Neural progenitor cell (in vitro differentiated cells): ENCODE measurements around the gene PCNX2. TPM values are rescaled to one million over a fixed set of nuclear protein-coding genes. Genes with fewer than 3 reads are reported as not detected.

Source experiments
- DNase-seq: peaks from one replicate; pipeline ENCODE4 v3.0.0-alpha.2; 2016; ENCODE audit warnings: low spot score
- H2AFZ ChIP-seq: fragments of 200-600 bp; sonication (generic); replicated peaks from 2 replicates; pipeline ENCODE4 v1.6.1; 2016; ENCODE audit warnings: antibody characterized with exemption
- H3F3A ChIP-seq: fragments of 200-600 bp; sonication (generic); 2 replicates; pipeline ENCODE4 v1.6.1; 2016; ENCODE audit warnings: antibody characterized with exemption, low read depth
- H3K27ac ChIP-seq: fragments of 200-600 bp; sonication (generic); 2 replicates; pipeline ENCODE4 v1.5.1; 2016; ENCODE audit warnings: mild to moderate bottlenecking
- H3K27me3 ChIP-seq: fragments of 200-600 bp; sonication (generic); 2 replicates; pipeline ENCODE4 v1.6.1; 2016; ENCODE audit warnings: mild to moderate bottlenecking, moderate library complexity
- H3K36me3 ChIP-seq: fragments of 200-600 bp; sonication (generic); 2 replicates; pipeline ENCODE4 v1.5.1; 2016
- H3K4me1 ChIP-seq: fragments of 200-600 bp; sonication (generic); 2 replicates; pipeline ENCODE4 v1.6.1; 2016; ENCODE audit warnings: mixed run types
- H3K4me2 ChIP-seq: fragments of 200-600 bp; sonication (generic); 2 replicates; pipeline ENCODE4 v1.6.1; 2016
- H3K4me3 ChIP-seq: fragments of 200-600 bp; sonication (generic); 2 replicates; pipeline ENCODE4 v1.5.1; 2016
- H3K79me2 ChIP-seq: fragments of 200-600 bp; sonication (generic); 2 replicates; pipeline ENCODE4 v1.6.1; 2016; ENCODE audit warnings: low read depth
- H3K9ac ChIP-seq: fragments of 200-600 bp; sonication (generic); 2 replicates; pipeline ENCODE4 v1.6.1; 2016
- H3K9me3 ChIP-seq: fragments of 200-600 bp; sonication (generic); 2 replicates; pipeline ENCODE4 v1.5.1; 2016; ENCODE audit warnings: low read depth
- H4K20me1 ChIP-seq: fragments of 200-600 bp; sonication (generic); 2 replicates; pipeline ENCODE4 v1.6.1; 2016; ENCODE audit warnings: low read depth
- H3K27ac Mint-ChIP-seq: 3 replicates; pipeline ENCODE4 v1.8.0; 2021; ENCODE audit warnings: mixed read lengths
- H3K27me3 Mint-ChIP-seq: 2 replicates; pipeline ENCODE4 v1.8.0; 2022; ENCODE audit warnings: low read depth, mild to moderate bottlenecking, inconsistent platforms, moderate library complexity, mixed read lengths; ENCODE audit not compliant: insufficient read depth
- H3K36me3 Mint-ChIP-seq: 3 replicates; pipeline ENCODE4 v1.8.0; 2021; ENCODE audit warnings: mixed read lengths
- H3K4me1 Mint-ChIP-seq: 3 replicates; pipeline ENCODE4 v1.8.0; 2021; ENCODE audit warnings: mixed read lengths
- H3K4me3 Mint-ChIP-seq: 3 replicates; pipeline ENCODE4 v1.8.0; 2021; ENCODE audit warnings: mild to moderate bottlenecking, moderate library complexity, mixed read lengths
- H3K9me3 Mint-ChIP-seq: 3 replicates; pipeline ENCODE4 v1.8.0; 2020; ENCODE audit warnings: mixed read lengths
- CTCF ChIP-seq: fragments of 200-600 bp; sonication (generic); IDR thresholded peaks from 2 replicates; pipeline ENCODE4 v1.5.1; 2017; ENCODE audit warnings: antibody characterized with exemption, mild to moderate bottlenecking
- EZH2 ChIP-seq: fragments of 200-600 bp; sonication (generic); IDR thresholded peaks from 2 replicates; pipeline ENCODE4 v1.6.1; 2017; ENCODE audit warnings: antibody characterized with exemption, mild to moderate bottlenecking, moderate library complexity
- EZH2phosphoT487 ChIP-seq: fragments of 200-600 bp; sonication (generic); IDR thresholded peaks from 2 replicates; pipeline ENCODE4 v1.6.1; 2017; ENCODE audit warnings: antibody characterized with exemption
- total RNA-seq: library from RNA; depleted of rRNA; stranded (reverse); fragments of >200 nt; gene quantifications from 2 replicates; pipeline ENCODE4 v1.2.3, GENCODE V29; 2015; ENCODE audit warnings: low replicate concordance

The PCNX2 gene
- total RNA-seq, 1 donor from 2014 or later = 30.8 TPM

GRCh38 chr1:233323718-233324117 lies 28.2 kb upstream of the PCNX2 start:
- H3K4me1 Mint-ChIP-seq = peaks cover 4% of the 10 kb centered on the region

GRCh38 chr1:233320023-233320422 lies 24.5 kb upstream of the PCNX2 start:
- Mint-ChIP-seq H3K4me1 (no peaks in the 10 kb centered on the region), H3K27me3 (peaks cover 2% of the 10 kb centered on the region), H3K9me3 (no peaks in the 10 kb centered on the region), H3K36me3 (no peaks in the 10 kb centered on the region), H3K4me3 (no peak overlapping the region), H3K27ac (no peak overlapping the region)
- Histone ChIP-seq H3K36me3 (no peaks in the 10 kb centered on the region), H2AFZ (no peak overlapping the region), H3K9ac (no peak overlapping the region), H3F3A (no peaks in the 10 kb centered on the region), H3K79me2 (no peaks in the 10 kb centered on the region), H4K20me1 (no peaks in the 10 kb centered on the region), H3K9me3 (no peaks in the 10 kb centered on the region), H3K4me1 (no peaks in the 10 kb centered on the region), H3K4me2 (no peak overlapping the region), H3K4me3 (no peak overlapping the region), H3K27ac (no peak overlapping the region), H3K27me3 (peaks cover 7% of the 10 kb centered on the region)
- no peak for TF ChIP-seq CTCF
- no peak for TF ChIP-seq EZH2
- no peak for TF ChIP-seq EZH2phosphoT487
- no peak for DNase-seq

More at GRCh38 chr1:233323718-233324117, 28.2 kb upstream of the PCNX2 start:
- TF ChIP-seq EZH2phosphoT487 = no peak
- no peak for TF ChIP-seq CTCF
- no peak for TF ChIP-seq EZH2
- H2AFZ ChIP-seq = no peak overlapping the region
- peaks cover 40% of the 10 kb centered on the region for H3K27me3 ChIP-seq
- H4K20me1 ChIP-seq = peaks cover 1% of the 10 kb centered on the region
- no peaks in the 10 kb centered on the region for H3K36me3 ChIP-seq
- Mint-ChIP-seq H3K4me3 (no peak overlapping the region), H3K9me3 (peaks cover 4% of the 10 kb centered on the region), H3K27ac (no peak overlapping the region), H3K36me3 (no peaks in the 10 kb centered on the region), H3K27me3 (peaks cover 9% of the 10 kb centered on the region)
- no peak for DNase-seq
- peaks cover 22% of the 10 kb centered on the region for H3F3A ChIP-seq
- H3K9me3 ChIP-seq = no peaks in the 10 kb centered on the region
- H3K4me2 ChIP-seq = no peak overlapping the region
- H3K79me2 ChIP-seq = no peaks in the 10 kb centered on the region
- H3K4me1 ChIP-seq = peaks cover 1% of the 10 kb centered on the region
- H3K27ac ChIP-seq = no peak overlapping the region
- H3K9ac ChIP-seq = no peak overlapping the region
- no peak overlapping the region for H3K4me3 ChIP-seq

GRCh38 chr1:233319272-233319671 lies 23.7 kb upstream of the PCNX2 start:
- Histone ChIP-seq H3K4me3 (no peak overlapping the region), H4K20me1 (no peaks in the 10 kb centered on the region), H3K9me3 (no peaks in the 10 kb centered on the region), H3K27ac (no peak overlapping the region), H3K4me2 (no peak overlapping the region), H3K27me3 (peaks cover 4% of the 10 kb centered on the region), H3K36me3 (no peaks in the 10 kb centered on the region), H3K79me2 (no peaks in the 10 kb centered on the region), H3F3A (no peaks in the 10 kb centered on the region), H3K4me1 (no peaks in the 10 kb centered on the region), H3K9ac (no peak overlapping the region), H2AFZ (no peak overlapping the region)
- Mint-ChIP-seq H3K27ac (no peak overlapping the region), H3K9me3 (no peaks in the 10 kb centered on the region), H3K27me3 (peaks cover 2% of the 10 kb centered on the region), H3K36me3 (no peaks in the 10 kb centered on the region), H3K4me1 (no peaks in the 10 kb centered on the region), H3K4me3 (no peak overlapping the region)
- DNase-seq = no peak
- TF ChIP-seq EZH2phosphoT487 (no peak), CTCF (no peak), EZH2 (no peak)
